Measurements from ENCODE around the gene MRLN.
"Not testable (repeated sequence)": the region's sequence is repeated elsewhere in the genome, so short reads cannot be mapped to it uniquely, and the experiment has no call there.

MRLN gene

DNA sequence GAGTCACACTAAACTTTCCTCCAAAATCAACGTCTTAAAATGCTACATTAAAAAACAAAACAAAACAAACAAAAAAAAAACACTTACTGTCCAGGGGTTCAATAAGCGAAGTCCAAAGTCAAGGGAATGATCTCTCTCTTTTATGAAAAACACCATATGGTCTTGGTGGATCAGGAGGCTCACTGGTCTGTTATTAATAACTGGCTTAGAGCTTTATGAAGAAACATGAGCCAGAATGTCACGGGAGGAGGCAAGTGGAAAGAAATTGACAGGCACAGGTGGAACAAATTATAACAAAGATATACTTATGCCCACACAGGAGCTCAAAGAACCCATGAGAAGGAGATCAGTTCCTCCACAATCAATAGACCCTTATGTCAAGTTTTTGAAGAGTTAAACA lies at the start of gene MRLN:
Gene MRLN, minus strand, starts transcription at position 189 of the 400 bp plus-strand sequence.
- DNase-seq (ENCODE audit: low spot score) (no peak), FAIRE-seq (no peak)

GRCh38 chr10:59801171-59801570 lies 47.9 kb upstream of the MRLN start:
- no peak for FAIRE-seq
- DNase-seq (ENCODE audit: low spot score), result no peak

DNA sequence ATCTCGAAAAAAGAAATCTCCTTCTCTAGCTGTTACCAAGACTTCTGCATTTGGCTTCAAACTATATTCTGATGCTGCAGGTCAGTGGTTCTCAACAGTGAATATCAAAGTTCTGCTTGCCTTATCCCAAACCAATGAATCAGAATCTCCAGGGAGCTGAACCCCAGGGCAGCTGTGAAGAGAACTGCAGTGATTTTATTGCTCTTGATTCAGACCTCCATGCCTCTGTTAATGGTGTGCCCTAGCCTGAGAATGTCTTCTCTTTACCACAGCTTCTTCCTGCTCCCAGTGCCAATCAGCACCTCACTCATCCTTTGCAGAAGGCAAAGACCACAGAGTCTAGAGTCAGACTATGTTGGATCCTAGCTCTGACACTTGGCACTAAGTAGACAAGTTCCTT lies 46.2 kb upstream of the MRLN start:
- FAIRE-seq, result no peak

GRCh38 chr10:59793919-59794318 lies 40.7 kb upstream of the MRLN start:
- no peak for FAIRE-seq
- no peak for DNase-seq (ENCODE audit: low spot score)

More for the DNA sequence above, 46.2 kb upstream of the MRLN start:
- no peak for DNase-seq (ENCODE audit: low spot score)

DNA sequence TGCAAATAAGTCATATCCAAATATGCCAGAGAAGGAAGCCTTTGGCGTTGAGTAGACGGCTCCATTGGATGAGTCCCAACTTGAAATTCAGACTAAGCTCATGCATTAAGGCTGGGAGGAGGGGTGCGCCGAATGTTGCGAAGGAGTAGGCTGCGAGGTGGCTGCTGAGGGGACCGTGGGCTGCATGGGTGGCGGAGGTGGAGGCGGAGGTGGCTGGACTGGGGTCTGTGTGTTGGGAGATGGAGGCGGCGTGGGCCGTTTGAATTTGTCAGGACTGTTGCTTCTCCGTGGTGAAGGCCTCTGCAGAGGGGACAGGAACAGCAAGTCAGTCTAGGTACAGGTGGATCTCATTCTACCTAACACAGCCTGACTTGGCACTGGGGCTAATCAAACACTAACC lies 39.6 kb upstream of the MRLN start:
- no peak for DNase-seq (ENCODE audit: low spot score)
- peak; percentile 5 for FAIRE-seq

DNA sequence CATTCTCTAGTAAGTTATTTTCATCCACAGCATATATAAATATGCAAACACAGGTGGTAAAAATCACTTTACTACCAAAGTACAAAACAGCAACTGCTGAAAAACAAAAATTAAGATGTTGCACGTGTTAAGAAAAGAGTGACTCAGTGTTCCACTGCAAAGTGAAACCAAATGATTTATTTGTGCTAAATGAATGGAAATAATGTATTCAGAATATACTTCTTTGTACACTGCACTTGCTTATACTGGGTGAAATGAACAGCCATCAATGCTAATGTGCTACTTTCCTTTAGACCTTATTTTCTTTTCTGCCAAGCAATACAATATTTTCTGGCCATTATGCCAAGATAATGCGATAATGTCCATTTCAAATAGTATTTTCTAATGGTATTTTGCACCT lies 38.3 kb upstream of the MRLN start:
- no peak for DNase-seq (ENCODE audit: low spot score)
- no peak for FAIRE-seq

DNA sequence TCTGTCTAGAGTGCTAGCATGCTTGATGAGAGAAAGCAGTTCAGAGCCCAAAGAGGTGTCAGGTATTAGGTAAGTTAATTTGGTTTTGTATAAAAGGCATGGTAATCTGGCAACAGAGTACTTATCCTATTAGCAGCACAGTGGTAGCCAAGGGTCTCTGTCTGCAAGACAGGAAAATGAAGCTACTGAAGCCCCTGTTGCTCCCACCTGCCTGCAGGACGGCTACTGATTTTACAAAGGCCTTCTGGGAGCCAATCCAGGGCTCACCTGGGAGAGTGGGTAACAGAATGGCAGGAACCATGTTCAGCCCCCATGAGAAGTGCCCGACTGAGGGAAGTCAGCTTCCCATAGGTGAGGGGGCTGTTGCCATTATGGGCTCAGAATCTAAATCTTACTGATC lies 36.8 kb upstream of the MRLN start:
- DNase-seq (ENCODE audit: low spot score); FAIRE-seq: not testable (repeated sequence)

DNA sequence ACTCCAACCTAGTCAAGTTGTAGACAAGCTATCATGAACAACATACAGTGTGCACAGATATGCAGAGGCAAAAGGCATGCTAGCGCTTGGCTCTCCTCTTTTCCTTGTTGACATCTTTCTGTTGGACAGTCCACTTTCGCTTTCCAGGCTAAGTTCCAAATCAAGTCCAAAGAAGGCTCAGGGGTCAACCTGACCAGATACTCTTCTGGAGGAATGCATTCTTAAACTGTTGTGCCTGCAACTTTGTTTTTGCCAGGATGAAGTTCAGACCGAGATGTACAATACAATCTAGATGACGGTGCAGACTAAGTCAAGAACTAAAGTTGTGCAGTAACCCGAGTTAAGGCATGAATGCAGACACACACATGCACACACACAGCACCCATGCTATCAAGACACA lies 35.7 kb upstream of the MRLN start:
- DNase-seq (ENCODE audit: low spot score), result not testable (repeated sequence)
- peak; percentile 96 for FAIRE-seq

- DNase-seq (ENCODE audit: low spot score); FAIRE-seq: not testable (repeated sequence)
Observed at GRCh38 chr10:59787032-59787431, 33.8 kb upstream of the MRLN start.

DNA sequence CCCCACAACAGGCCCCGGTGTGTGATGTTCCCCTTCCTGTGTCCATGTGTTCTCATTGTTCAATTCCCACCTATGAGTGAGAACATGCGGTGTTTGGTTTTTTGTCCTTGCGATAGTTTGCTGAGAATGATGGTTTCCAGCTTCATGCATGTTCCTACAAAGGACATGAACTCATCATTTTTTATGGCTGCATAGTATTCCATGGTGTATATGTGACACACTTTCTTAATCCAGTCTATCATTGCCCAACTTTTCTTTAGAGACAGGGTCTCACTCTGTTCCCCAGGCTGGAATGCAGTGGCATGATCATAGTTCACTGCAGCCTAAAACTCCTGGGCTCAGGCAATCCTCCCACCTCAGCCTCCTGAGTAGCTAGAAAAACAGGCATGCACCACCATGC lies 32.2 kb upstream of the MRLN start:
- FAIRE-seq; DNase-seq (ENCODE audit: low spot score): not testable (repeated sequence)

DNA sequence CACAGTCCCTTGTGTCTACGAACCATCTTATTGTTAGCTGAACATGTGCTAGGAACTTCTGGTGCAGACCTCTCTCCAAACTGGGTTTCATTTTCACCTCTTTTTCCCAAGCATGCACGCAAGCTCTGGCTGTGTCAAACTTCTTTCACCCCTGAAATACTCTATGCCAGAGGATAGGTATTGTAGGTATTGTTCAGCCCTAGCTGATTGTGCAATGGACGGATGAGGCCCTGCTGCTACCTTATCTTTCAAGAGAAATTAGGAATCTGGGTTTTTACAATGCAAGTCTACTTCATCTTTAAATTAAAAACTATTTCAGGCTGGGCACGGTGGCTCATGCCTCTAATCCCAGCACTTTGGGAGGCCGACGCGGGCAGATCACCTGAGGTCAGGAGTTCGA lies 28.3 kb upstream of the MRLN start:
- DNase-seq (ENCODE audit: low spot score), result no peak
- FAIRE-seq, result no peak

GRCh38 chr10:59779756-59780533 lies 26.7 kb upstream of the MRLN start:
- DNase-seq (ENCODE audit: low spot score) (no peak), FAIRE-seq (no peak)

DNA sequence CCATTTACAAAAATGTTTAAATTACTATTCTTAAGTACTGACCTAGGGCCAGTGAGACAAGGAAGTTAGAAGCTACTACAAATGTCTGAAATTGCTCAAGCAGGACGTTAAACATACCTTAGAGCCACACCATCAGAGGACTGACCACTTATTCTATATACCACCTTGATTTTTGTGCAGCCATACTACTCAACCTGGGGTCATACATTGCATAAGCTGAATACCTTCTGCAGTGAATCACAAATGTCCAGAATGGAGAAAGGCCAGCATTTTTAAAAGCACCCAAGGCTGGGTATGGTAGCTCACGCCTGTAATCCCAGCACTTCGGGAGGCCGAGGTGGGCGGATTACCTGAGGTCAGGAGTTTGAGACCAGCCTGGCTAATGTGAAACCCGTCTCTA lies 21.2 kb upstream of the MRLN start:
- no peak for FAIRE-seq
- no peak for DNase-seq (ENCODE audit: low spot score)

DNA sequence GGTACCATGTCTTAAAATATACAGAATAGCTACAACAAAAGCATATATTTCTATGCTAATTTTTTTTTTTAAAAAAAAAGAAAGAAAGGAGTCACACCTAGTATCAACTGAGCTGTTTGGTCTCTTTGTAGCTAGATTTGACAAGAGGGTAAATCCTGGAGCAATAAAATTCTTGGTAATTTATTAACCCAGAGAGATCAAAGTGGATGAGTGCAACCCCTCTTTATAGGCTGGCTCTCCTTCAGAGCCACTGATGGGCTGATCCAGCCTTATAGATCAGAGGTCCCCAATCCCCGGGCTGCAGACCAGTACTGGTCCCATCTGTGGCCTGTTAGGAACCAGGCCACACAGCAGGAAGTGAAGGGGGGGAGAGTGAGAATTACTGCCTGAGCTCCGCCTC lies 19.8 kb upstream of the MRLN start:
- no peak for FAIRE-seq

GRCh38 chr10:59771162-59771807 lies 18.0 kb upstream of the MRLN start:
- FAIRE-seq, result no peak
- DNase-seq (ENCODE audit: low spot score), result no peak

More for the DNA sequence above, 19.8 kb upstream of the MRLN start:
- no peak for DNase-seq (ENCODE audit: low spot score)

GRCh38 chr10:59770689-59771088 lies 17.4 kb upstream of the MRLN start:
- DNase-seq (ENCODE audit: low spot score) (no peak), FAIRE-seq (no peak)

DNA sequence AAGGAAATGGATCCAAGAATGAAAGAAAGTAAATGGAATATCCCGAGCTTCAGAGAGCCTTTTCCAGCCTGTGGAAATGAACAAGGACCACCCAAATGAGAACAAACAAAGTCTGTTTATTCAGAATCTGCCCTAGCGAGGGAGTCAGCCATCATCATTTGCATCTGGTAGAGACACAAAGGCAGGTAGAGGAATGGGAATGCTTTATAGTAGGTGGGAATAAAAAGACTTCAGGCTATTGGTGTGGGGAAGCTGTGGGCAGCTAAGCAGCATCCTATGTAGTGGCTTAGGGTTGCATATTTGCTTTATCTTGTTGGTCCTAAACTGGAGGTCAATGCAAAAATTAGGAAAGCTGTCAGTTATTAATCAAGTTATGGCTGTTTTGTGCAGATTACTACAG lies 9.2 kb upstream of the MRLN start:
- no peak for FAIRE-seq
- DNase-seq (ENCODE audit: low spot score), result no peak

DNA sequence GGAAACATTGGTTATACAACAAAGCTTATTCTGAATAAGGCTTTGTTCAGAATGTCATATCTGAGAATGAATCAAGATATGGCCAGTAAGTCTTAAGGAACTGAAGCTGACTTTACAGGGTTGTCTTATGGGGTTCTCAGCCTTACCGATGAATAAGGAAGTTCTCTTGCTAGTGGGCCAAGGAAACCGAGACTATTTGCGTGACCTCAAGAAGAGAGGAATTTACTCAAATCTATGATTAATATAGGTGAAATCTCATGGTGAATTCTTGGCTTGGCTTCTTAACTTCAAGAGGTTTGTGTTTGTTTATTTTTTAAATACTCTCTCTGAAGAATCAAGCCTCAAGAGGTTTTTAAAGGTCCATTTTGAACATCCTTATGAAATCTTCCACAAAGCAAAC lies 4.7 kb upstream of the MRLN start:
- DNase-seq (ENCODE audit: low spot score) (no peak), FAIRE-seq (no peak)

DNA sequence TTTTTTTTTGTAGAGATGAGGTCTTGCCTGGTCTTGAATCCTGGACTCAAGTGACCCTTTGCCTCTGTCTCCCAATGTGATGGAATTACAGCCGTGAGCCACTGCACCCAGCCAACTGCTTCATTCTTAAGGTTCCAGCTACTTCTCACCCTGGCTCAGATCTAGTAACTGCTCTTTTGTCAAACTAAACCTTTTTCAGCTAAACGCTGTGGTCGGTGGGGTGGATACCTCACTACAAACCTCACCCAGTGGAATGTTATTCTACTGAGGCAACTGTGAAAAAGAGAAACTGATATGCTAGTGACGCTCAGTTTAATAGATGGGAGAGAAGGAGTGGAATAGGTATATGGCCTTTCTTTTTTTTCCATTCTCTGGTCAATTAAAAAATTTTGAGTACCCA lies 1.7 kb upstream of the MRLN start:
- DNase-seq (ENCODE audit: low spot score) (no peak), FAIRE-seq (no peak)

DNA sequence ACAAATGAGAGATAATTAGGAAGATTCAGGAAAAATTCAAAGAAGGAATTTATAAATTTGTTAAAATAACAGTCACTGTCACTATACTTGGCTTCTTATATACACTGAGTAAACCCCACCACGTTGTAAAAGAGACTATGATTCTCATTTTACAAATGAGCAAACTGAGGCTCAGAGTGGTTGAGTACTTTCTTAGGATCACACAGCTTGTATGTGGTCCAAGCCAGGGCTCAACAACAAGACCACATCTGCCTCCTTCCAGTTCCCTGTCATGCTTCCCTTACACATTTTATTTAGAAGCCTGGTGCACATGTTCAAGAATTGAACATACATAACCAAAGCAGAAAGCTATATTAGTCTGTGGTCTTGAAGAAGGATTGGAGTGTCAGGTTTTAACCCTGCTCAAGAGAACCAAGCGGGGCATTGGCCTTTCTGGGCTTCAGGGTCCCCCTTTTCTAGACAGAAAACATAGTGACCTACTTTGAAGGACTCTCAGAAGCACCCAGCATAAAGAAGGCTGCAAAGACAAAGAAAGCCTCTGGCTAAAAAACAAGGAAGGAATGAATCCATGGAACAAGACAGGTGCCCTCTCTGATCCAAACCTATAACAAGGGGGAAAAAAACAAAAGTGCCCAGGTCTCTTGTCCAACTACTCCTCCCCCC lies 846 bp downstream of the MRLN start:
- DNase-seq (ENCODE audit: low spot score) (no peak), FAIRE-seq (no peak)

DNA sequence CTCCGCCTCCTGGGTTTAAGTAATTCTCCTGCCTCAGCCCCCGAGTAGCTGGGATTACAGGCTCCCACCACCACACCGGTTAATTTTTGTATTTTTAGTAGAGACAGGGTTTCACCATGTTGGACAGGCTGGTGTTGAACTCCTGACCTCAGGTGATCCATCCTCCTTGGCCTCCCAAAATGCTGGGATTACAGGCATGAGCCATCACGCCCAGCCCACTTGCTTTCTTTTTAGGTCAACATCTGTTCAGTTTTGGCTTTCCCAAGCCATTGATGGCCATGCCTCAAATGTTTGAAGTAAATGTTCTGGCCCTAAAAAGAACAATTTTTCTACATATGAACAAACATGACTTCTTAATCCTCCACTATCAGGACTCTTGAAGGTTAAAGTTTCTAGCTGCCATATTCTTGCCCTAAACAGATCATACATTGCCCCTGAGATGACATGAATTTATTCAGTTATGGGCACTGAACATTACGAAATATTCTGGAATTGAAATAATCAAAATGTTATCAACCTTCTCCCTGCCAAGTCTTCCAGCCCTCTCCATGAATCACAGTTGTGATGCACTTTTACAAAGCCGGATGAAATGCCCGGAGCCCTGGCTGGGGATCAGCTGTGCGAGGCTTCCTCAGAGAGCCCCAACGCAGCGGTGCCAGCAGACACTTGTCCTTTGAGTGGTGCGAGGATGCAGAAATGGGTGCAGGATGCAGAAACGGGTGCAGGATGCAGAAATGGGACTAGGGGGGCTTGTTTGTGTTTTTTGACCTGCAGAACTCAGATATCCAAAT lies 2.9 kb downstream of the MRLN start:
- DNase-seq (ENCODE audit: low spot score) (no peak), FAIRE-seq (peak; percentile 77)

- DNase-seq (ENCODE audit: low spot score) (no peak), FAIRE-seq (no peak)
Observed at GRCh38 chr10:59748834-59749233, 4.4 kb downstream of the MRLN start.

All from urothelium cell line (cell line).